Fibroblast of skin of right quadriceps (primary cell): ENCODE measurements around the gene PMM2.

Source experiments
- DNase-seq: peaks from one replicate; pipeline ENCODE4 v3.0.0-alpha.2; 2013

Gene PMM2

DNA sequence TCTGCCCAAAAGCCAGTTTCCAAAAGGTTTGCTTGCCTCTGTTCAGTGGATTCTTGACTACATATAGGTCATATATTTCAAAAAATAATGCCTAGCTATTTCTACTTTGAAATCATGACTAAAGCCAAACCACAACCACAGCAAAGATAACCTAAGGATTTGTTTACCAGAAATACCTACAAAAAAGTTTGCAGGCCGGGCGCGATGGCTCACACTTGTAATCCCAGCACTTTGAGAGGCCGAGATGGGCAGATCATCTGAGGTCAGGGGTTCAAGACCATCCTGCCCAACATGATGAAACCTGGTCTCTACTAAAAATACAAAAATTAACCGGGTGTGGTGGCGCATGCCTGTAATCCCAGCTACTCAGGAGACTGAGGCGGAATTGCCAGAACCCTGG, 56.0 kb downstream of the PMM2 start:
- no peak for DNase-seq

DNA sequence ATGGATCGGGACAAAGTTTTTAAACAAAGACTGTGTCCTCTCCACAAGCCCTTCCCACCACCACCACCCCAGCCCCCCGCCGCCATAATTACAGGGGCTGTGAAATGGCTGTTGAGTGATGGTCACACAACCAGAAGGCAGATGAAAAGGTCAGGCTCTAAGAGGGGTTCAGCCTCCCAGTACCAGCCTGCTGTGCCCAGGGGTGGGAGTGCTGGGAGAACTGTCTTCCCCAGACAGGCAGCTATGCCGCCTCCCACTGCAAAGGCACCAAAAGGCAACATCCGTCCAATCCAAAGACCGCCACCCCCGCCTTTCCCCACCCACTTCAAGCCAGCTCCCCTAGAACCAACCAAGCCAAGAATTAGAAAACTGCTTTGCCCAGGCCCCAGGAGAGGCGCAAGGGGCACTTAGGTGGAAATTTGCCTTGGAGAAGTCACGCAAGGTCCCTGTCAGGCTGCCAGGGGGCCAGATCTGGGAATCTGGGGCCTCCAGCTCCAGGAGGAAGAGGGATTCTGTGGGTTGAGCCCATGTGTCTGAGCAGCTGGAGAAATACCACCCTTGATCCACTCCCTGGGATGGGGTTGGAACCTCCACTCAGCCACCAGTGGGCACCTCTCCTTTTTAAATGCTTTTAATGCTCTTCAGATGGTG, 56.8 kb downstream of the PMM2 start:
- no peak for DNase-seq

DNA sequence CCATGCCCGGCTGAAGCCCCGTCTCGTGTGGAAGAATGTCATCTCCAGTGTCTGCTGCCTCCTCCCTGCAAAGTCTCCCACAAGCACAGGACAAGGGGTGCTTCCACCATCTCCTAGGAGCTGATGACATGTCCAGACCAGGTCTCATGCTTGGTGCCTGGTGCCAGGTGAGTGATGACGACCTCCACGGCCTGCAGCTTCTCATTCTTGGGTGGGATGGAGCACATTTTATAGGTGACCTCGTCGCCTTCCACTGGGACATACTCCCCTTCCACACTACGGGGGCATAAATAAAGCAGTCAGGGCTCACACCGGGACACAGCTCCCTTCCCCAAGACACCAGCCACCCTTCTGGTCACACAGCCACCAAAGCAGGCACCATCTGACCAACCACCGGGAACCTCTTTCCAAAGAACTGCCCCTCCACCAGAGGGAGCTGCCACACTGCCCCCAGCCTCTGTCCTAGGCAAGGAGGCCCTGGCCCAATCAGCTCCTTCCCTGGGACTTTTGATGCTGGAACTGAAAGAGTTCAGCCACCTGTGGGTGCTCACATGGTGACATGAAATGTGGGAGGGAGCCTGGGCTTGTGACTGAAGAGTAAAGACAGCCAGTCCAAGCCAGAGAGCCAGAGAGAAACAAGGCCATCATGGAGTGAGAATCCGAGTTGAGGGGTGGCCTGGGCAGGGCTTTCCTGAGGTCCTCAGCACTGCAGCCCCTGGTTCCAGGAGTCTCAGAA, 57.6 kb downstream of the PMM2 start:
- DNase-seq = no peak

DNA sequence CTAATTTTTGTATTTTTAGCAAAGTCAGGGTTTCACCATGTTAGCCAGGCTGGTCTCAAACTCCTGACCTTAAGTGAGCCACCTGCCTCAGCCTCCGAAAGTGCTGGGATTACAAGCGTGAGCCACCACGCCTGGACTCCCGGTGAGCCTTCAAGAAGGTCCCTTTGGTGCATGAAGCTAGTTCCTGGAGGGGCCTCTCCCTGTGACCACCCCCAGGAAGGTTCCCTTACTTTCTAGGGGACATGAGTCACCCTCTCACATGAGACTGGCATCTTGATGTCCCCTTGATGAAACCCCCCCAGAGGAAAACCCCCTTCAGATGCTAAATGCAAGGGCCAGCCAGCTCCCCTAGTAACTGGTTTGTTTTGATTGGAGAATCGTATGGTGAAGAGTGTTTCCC, 58.3 kb downstream of the PMM2 start:
- no peak for DNase-seq

DNA sequence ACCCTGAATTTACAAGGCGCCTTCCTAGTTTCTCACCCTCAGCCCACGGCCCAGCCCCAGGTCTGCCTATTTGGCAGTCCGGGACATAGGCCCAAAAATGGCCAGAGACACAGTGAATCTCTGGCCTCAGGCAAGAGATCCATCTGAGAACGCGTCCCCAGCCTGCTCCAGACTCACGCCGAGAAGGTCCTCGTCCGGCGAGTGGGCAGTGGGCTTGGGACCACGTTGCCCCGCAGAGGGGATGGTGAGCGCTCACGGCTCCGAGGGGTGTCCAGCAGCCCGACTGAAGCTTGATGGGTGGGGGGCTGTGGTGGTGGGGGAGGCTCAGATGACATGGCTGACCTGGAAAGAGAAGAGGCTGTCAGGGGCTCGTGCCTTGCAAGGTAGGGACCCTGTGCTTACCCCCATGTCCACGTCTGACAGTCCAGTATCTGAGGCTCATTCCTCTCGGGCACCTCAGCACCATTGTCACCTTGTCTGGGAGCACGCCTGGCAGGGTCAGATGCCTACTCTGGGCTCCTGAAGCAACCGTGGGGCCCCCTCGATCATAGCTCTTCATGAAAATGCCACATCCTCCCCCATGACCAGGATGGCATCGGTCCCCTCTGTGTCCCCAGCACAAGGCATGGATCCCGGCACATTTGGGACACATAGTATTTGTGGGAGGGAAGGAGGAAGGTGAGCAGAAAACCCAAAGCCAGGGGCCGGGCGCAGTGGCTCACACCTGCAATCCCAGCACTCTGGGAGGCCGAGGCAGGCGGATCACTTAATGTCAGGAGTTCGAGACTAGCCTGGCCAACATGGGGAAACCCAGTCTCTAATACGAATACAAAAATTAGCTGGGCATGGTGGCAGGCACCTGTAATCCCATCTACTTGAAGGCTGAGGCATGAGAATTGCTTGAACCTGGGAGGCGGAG, 61.6 kb downstream of the PMM2 start:
- no peak for DNase-seq

DNA sequence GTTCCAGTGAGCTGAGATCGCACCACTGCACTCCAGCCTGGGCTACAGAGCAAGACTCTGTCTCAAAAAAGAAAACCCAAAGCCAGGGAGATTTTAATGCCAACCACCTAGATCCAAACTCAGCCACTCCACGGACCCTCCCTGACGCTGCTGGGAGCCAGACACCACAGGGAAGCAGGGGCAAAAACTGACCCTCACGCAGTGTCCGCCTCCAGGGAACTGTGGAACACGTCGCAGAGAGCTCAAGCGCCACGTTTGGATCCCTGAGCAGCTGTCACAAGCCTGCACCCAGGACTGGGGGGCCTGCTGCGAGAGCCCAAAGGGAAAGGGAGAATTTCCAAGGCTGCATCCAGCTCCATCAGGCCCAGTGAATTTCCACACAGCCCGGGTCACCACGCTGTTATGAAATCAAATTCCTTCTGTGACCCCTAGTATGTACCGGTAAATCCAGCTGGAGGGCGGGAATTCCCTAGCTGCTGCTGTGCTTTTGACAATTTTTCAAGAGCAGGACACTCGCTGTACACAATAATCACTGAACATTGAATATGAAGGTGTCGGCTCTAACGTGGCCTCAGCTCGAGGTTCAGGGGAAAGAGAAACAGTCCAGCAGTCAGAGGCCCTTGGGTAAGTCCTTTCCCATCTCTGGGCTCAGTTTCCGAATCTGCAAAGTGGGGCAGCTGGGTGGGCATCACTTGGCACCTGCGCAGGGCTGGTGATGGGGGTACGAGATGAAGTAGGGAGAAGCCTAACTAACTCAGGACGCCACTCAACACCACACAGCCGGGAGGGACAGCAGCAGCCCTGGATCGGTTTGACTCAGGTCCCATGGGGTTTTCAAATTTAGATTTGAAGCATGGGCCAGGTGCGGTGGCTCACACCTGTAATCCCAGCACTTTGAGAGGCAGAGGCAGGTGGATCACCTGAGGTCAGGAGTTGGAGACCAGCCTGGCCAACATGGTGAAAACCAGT, 62.6 kb downstream of the PMM2 start:
- DNase-seq = no peak

DNA sequence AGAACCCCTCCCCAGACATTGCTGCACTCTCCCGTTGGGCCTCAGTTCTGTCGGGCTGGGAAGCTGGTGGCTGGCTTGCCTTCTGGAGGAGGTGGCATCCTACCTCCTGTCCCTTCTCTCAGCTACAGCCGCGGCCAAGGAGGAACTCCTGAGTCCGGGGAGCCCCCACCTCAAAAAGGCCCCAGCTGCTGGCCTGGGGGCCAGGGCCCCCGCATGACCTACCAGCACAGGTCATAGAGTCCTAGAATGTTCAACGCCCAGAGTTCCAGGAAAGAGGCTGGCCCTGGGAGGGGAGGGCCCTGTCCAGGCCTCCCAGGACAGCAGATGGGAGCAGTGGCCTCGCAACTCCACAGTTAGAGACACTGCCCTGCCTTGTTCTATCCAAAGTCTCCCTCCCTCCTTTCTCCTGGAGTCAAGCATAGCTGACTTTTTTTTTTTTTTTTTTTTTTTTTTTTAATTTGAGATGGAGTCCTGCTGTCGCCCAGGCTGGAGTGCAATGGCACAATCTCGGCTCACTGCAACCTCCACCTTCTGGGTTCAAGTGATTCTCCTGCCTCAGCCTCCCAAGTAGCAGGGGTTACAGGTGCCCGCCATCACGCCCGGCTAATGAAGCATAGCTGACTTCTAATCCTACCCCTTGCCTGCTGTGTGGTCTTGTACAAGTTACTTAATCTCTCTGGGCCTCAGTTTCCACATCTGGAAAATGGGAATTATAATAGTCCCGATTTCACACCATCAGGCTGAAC, 64.1 kb downstream of the PMM2 start:
- DNase-seq = no peak

DNA sequence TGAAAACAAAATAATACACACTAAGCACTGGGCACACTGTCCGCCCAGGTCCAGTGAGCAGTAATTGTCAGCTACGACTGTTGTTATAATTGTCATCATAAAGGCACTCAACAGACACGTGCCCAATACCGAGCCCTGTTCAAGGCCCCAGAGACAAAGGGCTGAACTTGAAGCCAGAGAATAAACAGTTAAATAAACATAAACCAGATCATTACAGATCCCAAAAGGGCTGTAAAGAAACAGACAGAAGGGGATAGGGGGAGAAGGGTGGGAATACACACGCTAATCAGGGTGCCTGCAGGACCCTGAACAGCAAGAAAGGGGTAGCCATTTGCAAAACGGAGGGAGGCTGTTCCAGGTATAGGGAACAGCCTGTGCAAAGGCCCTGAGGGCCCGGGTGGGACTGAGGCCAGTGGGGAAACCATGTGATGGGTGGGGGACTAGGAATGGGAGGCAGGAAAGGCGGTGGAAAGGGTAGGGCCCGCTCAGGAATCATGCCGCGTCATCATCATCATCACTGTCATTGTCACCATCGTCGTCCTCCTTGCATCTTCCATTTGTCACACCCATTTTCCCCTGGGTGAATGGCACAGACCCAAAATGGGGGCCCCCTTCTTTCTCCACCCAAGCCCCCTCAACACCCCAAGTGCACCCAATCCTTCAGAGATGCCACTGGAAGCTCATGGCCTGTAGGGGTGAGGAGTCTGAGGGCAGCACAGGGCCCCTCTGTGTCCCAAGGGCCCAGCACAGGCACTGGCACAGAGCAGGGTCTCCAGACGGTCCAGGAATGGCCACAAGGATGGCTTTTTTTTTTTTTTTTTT, 64.9 kb downstream of the PMM2 start:
- DNase-seq = no peak

DNA sequence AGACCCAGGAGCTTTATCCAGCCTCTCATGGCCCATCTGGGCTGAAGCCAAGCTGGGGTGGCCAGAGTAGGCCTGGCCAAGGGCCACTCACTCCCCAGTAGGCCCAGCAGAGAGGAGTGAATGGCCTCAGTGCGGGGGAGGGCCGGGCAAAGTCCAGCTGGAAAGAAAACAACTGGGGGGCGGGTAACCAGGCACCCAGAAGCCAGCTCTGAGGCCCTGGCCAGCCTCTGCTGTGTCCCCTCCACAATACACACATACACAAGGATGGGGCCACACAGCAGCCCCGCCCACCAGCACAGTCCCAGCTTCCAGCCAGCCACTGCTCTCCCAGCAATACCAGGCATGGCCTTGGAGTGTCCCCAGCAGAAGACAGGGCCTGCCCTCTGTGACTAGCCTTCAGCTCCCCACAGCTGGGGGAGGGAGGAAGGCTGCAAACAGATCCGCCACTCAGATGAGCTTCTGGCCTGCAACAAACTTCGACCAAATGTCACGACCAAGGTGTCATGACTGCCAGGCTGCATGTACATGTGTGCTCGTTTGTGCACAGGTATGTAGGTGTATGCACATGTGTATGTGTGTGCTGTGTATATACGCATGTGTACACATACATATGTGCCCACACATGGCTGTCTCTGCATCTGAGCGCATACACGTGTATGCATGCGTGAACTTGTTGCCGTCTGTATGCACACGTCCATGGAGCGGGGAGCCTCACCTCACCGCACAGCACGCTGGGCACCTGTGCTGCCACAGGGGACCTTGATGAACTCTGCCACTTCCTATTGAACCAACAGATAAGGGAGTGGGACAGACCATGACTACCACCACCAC, 66.2 kb downstream of the PMM2 start:
- DNase-seq = no peak

DNA sequence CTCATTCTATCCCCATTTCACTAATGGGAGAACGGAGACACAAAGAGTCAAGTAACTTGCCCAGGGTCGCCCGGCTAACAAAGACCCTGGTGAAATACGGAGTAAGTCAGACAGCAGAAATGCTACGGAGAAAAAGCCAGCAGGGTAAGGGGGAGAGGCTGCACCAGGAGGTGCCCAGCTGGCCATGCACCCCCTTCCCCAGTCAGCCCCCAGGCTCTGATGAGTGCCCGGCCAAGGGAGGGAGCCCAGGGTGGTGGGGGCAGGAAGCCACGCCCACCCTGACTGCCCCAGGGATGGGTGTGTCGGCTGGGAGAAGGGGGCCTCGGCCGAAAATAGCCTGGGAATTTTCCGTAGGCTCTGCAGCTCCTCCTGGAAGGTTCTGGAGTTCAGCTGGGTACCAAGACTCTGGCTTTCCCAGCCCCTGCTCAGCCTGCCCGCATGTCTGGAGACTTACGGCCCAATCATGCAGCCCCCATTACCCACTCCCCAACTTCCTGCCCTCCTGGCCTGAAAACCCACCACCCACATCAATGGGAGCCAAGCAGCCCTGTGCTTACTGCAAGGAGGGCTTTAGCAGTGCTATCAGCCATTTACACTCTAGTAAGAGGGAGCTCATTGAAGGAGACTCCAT, 67.0 kb downstream of the PMM2 start:
- DNase-seq = no peak

DNA sequence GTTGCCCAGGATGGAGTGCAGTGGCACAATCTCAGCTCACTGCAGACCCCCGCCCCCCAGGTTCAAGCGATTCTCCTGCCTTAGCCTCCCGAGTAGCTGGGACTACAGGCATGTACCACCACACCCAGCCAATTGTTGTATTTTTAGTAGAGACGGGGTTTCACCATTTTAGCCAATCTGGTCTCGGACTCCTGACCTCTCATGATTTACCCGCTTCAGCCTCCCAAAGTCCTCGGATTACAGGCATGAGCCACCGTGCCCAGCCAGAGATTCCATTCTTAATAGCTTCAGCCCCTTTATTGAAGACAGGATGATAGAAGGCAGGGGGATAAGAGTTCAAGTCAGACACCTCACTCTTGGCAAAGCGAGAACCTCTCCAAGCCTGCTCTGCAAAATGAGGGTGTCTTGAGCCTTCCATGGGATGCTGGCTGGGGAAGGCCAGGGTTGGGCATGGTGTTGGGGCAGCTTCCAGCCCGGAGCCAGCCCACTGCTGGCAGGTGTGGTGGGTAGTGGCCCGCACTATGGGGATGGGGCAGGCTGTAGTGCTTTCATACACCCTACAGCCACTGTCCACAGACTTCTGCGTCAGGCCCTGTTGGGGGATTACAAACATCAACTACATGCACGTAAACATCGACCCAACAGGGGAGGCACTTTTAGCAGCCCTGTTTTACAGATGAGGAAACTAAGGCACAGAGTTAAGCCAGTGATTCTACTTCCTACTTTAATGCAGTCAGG, 67.7 kb downstream of the PMM2 start:
- no peak for DNase-seq

DNA sequence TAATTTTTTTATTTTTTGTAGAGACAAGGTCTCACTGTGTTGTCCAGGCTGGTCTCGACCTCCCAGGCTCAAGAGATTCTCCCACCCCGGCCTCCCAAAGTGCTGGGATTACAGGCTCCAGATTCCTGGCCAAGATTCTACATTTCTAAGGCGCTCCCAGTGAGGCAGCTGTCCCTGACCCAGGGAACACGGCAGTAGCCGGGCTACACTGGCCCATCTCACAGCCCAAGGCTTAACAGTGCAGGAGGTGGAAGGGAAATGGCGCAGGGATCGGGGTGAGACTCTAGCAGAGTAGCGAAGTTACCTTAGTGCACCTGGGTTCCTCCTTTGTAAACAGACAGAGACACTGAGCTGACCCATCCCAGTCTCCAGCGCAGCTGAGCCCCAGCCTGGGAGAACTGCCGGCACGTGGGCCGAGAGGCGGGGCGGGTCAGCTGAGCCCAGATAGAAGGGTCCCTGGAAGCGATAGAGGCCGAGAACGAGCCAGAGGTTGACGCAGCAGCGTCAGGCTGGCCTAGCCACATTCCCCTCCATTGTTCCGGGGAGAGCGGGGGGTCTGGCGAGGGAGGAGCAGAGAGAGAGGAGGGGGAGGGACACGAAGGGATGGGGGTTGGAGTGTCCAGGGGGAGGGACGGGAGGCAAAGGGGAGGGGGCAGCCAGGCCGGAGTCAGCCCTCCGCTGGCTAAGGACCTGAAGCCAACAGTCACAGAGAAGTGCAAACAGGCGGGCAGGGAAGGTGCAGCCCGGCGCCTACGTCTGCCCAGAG, 68.7 kb downstream of the PMM2 start:
- DNase-seq = no peak

DNA sequence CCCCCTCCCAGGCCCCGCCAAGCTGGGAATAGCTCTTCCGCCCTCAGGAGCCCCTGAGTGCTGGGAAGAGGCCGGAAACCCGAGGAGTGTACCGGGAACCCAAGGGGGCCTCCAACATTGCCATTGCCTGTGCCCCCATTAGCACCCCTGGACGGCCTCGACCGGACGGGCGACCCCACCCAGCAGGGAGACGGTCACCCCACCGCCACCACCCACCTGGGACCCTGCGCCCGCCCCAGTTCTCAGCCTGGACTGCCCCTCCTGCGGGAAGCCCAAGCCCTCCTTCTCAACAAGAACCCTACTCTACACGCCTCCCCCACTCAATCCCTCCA, 69.2 kb downstream of the PMM2 start:
- no peak for DNase-seq

DNA sequence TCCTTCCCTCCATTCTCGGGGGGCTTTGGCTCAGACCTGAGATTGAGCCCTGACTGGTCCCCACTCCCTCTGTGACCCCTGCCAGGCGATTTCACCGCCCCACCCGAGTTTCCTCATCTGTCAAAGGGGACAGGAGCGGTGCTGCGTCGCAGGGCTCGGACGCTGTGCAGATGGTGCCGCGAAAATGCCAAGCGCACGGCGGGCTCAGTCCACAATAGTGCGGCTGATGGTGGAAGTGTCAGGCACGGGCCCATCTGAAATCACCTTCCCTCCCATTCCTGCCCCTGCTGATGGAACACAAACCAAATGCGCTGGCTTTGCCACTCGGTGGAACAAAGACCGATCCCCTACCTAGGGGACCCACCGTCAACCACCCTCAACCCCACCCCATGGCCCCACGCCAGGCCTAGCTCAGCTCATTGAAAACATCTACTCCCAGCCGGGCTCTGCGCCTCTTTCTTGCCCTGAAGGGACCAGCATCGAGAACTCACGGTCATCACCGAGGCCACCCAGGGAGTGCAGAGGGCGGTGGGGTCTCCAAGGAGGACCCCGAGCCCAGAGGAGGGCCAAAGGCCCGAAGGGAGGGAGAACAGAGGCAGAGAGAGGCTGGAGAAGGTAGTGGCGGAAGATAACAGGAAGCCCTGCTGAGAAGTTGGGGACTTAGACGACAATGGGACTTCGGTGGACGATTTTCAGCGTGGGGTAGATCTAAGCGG, 69.7 kb downstream of the PMM2 start:
- DNase-seq = no peak

DNA sequence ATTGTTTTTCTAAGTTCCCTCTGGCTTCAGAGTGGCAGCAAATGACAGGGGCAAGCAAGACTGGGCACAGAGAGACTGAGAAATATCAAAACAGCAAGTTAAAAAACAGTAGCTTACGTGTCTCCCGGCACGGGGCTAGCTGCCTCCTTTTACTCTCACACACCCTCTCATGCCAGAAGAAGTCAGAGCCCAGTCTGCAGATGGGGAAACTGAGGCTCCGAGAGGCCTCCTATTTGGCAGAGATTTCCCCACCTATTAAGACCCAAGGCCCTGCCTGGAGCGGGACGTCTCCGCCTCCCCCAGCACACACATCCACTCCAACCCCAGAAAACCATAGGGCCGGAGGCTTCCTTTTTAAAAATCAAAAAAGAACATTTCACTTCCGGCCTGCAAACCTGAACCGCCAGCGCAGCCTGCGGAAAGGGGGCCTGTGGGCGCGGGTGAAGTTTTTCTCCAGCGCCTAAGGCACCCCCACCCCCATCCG, 70.3 kb downstream of the PMM2 start:
- DNase-seq = no peak

DNA sequence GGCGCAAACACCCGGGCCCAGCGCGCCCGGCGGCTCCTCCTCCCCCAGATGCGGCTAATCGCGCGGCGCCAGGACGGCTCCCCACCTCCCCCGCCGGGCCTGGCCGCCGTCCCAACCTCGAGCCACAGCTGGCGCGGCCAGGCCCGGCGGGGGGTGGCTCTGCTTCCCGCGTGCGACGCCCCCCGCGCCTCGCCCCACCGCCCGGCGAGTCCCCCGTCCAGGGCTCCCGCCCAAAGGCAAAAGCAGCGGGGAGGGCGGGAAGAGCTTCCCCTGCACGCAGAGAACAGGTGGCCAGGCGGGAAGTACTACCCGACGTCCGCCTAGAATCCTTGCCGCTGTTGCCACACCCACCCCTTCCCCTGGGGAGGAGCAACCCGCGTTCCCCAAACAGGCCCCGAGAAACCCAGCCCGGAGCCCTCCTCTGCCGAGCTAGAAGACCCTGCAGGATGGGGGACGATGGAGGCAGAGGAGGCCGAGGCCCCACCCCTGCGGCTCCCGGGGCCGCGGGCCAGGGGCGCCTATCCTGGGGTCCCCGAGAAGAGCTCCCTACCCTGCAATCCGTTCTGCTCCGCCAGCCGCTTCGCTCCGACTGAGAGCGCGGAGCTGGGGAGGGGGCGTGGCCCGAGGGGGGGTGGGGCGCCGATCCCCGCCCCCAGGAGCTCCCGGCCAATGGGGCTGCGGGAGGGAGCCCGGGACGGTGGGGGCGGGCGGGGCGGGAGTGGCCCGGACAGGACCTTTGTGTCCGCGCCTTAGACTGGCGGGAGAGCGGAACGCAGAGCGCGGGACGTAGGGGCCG, 71.0 kb downstream of the PMM2 start, which contains the start of gene CARHSP1:
Gene CARHSP1 (minus strand): TSS at position 591 of the 796 bp plus-strand sequence. CDS start 9,678 bp downstream, outside the sequence.
- DNase-seq = peak; percentile 91
